ENCODE results near the gene ASPDH. TPM values are rescaled to one million over a fixed set of nuclear protein-coding genes. Genes with fewer than 3 reads are reported as not detected.

The ASPDH gene
- total RNA-seq (2022; extraction: Qiagen RNA extraction; ENCODE audit: low read depth) = not detected in 5 replicates

DNA sequence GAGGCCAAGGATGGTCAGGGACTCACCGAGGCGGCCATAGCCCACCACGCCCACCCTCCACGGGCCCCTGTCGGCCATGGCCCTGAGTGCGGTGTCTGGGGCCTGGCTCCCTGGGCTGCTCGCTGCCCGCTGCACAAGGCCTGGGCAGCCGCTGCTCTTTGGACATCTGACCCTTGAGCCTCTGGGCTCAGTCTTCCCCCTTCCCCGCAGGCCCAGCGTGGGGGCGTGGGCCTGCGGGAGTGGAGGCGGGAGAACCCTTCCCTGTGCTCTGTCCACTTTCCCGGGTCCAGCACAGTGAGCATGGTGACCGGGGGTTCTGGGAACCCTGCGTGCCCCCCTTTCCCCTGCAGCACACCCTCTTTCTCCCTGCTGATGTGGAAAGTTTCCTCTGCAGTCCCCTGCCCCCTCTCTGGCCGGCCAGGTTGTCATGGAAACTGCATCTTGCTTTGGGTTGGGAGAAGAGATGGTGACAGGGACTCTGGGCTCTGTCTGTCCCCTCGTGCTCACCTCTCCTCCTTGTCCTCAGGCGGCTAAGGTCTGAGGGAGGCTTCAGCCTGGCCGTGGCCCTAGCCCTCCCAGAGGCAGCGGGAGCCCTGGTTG lies at the start of gene ASPDH:
Gene ASPDH, minus strand, starts transcription at position 168 of the 600 bp plus-strand sequence. Its CDS starts 90 bp downstream, at position 78.

DNA sequence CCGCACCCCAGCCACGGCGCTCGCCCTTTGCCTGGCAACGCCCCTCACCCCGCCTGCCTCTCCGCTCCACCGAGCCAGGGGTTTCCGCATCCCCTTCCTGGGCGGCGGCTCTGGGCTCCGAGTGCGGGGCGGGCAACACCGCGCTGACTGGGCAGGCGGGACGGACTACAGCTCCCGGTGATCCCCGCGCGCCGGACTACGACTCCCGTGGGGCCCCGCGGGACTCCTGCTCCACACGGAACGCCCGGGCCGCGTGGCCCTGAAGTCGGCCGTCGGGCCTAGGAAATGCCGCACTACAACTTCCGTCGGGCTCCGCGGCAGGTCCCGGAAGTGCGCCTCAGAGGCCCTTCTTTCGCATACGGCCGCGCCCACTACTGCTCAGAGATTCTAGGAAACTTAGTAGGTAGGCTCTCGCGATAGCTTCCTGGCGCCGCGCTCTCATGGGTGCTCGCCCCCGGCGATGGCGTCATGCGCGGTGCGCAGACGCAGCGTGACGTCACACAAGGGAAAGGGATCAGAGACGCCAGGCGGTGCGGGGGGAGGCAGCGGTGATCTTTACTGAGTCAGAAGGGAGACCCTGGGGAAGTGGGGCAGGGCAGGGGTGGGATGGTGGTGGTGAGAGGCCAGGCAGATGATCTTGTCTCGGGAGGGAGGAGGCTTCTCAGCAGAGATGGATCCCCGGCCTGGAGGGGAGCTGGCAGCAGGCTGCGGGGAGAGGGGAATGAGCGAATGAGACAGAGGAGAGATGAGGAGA lies 2.5 kb downstream of the ASPDH start, which contains the start of gene JOSD2:
Gene JOSD2, minus strand, starts transcription at position 123 of the 754 bp plus-strand sequence. CDS start 760 bp downstream, outside the sequence.

DNA sequence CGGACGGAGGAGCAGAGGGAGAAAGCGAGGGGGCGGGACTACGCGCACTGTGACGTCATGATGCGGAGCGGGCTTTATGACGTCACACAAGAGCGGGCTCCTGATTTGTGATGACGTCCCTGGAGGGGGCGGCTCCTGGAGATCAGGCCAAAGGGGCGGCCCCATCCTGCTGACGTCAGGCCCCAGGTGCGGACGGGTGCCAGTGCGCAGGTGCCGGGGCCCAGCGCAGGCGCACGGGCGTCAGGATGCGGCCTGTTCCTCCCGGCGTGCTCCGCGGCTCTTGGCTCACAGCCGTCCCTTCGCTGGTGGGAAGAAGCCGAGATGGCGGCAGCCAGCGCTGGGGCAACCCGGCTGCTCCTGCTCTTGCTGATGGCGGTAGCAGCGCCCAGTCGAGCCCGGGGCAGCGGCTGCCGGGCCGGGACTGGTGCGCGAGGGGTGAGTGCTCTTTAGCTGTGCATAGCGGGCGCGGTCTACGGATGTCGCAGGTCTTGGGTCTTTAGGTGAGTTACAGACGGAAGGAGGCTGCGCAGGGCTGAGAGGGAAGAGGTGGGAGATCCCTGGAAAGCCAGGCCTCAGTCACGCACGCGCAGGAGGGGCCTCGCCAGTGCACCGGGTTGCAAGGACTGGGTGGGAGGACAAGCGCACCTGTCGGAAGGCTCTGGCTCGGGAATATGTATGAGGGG lies 37.3 kb downstream of the ASPDH start, which contains the start of the genes EMC10 and GARIN5A:
Gene EMC10, plus strand, starts transcription at position 284 of the 683 bp plus-strand sequence. Its CDS starts 38 bp downstream, at position 322.
Gene GARIN5A, minus strand, starts transcription at position 625 of the 683 bp plus-strand sequence. Its CDS starts 460 bp downstream, at position 165.

Other genes starting within 250 kb of the ASPDH start
- 1.0 to 1.5 TPM (median 1.2 TPM) in 5 replicates for gene KCNC3, start 184.5 kb downstream of the ASPDH start, total RNA-seq (2022; extraction: Qiagen RNA extraction; ENCODE audit: low read depth)
- 0.71 to 1.3 TPM (median 0.94 TPM) in 5 replicates for gene NAPSA, start 148.3 kb downstream of the ASPDH start, total RNA-seq (2022; extraction: Qiagen RNA extraction; ENCODE audit: low read depth)
- 56.2 to 87.1 TPM (median 77.9 TPM) in 5 replicates for gene NR1H2, start 137.5 kb downstream of the ASPDH start, total RNA-seq (2022; extraction: Qiagen RNA extraction; ENCODE audit: low read depth)
- gene POLD1, start 129.6 kb downstream of the ASPDH start, total RNA-seq (2022; extraction: Qiagen RNA extraction; ENCODE audit: low read depth) = 50.1 to 85.6 TPM (median 81.0 TPM) in 5 replicates
- 0.11 to 0.52 TPM (median 0.23 TPM) in 4 of 5 replicates, not detected in the other for gene SPIB, start 95.0 kb downstream of the ASPDH start, total RNA-seq (2022; extraction: Qiagen RNA extraction; ENCODE audit: low read depth)
- not detected in 5 replicates for gene MYBPC2, start 81.0 kb downstream of the ASPDH start, total RNA-seq (2022; extraction: Qiagen RNA extraction; ENCODE audit: low read depth)
- gene EMC10, start 37.4 kb downstream of the ASPDH start, total RNA-seq (2022; extraction: Qiagen RNA extraction; ENCODE audit: low read depth) = 102 to 160 TPM (median 147 TPM) in 5 replicates
- 1.8 to 2.2 TPM (median 1.9 TPM) in 5 replicates for gene GARIN5A, start 37.1 kb downstream of the ASPDH start, total RNA-seq (2022; extraction: Qiagen RNA extraction; ENCODE audit: low read depth)
- gene JOSD2, start 2.7 kb downstream of the ASPDH start, total RNA-seq (2022; extraction: Qiagen RNA extraction; ENCODE audit: low read depth) = 54.8 to 89.3 TPM (median 79.2 TPM) in 5 replicates
- 0.34 to 0.69 TPM (median 0.47 TPM) in 5 replicates for gene LRRC4B, start 54.5 kb upstream of the ASPDH start, total RNA-seq (2022; extraction: Qiagen RNA extraction; ENCODE audit: low read depth)
- 0.22 to 0.83 TPM (median 0.58 TPM) in 5 replicates for gene SYT3, start 126.0 kb upstream of the ASPDH start, total RNA-seq (2022; extraction: Qiagen RNA extraction; ENCODE audit: low read depth)
- 7.1 to 13.3 TPM (median 9.7 TPM) in 5 replicates for gene C19orf81, start 135.5 kb upstream of the ASPDH start, total RNA-seq (2022; extraction: Qiagen RNA extraction; ENCODE audit: low read depth)
- 0.02 to 0.53 TPM (median 0.16 TPM) in 5 replicates for gene SHANK1, start 205.9 kb upstream of the ASPDH start, total RNA-seq (2022; extraction: Qiagen RNA extraction; ENCODE audit: low read depth)
- 5.8 to 11.0 TPM (median 8.2 TPM) in 5 replicates for gene CLEC11A, start 209.5 kb upstream of the ASPDH start, total RNA-seq (2022; extraction: Qiagen RNA extraction; ENCODE audit: low read depth)

Measured in A549 treated with RU486 at 1 μM for 4 hours (cell line).